CD4-positive, alpha-beta T cell treated with Interleukin-1 beta for 1 hour (primary cell): ENCODE data around the gene FUBP3.
A peak's percentile ranks its signal among the peaks of the same experiment; 100 is the strongest.

Source experiments
- DNase-seq, 2 donors: peaks; one replicate each; pipeline ENCODE4 v3.0.0-alpha.2; 2020 to 2022

FUBP3 gene, protein sequence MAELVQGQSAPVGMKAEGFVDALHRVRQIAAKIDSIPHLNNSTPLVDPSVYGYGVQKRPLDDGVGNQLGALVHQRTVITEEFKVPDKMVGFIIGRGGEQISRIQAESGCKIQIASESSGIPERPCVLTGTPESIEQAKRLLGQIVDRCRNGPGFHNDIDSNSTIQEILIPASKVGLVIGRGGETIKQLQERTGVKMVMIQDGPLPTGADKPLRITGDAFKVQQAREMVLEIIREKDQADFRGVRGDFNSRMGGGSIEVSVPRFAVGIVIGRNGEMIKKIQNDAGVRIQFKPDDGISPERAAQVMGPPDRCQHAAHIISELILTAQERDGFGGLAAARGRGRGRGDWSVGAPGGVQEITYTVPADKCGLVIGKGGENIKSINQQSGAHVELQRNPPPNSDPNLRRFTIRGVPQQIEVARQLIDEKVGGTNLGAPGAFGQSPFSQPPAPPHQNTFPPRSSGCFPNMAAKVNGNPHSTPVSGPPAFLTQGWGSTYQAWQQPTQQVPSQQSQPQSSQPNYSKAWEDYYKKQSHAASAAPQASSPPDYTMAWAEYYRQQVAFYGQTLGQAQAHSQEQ

DNA sequence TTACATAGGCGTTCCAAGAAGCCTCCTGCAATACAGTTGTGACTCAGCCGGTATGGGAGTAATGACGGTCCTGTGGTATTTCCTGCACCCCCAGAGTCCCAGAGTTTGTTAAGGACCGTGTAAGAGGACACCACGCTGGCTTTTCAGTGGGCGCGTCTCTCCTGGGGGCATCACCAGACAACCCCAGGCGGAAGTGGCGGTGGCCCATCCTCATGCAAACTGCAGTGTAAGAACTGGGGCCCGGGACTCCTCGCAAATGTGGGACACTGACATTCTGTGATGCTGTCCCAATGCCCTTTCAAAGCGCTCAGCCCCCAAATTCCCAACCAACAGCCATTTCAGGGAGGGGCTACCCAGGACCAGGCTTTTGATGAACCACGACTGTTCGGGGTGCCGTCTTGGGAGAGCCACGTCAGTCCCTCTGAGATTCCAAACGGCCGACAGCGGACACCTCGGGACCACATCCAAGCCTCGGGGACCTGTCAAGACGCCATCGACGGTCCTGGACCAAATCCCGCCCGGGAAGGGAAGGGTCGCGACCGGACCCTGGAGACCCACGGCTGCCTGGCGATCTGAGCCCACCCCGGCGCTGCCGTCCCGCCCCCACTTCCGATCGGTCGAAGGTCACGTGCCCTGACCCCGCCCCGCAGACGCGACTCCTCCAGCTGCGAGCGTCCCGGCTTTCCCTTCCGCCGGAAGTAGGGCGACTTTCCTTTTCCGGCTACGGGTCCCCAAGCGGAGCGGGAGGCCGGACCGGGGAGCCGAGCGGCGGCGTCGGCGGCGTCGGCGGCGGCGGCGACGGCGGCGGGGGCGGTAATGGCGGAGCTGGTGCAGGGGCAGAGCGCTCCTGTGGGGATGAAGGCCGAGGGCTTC, at the start of gene FUBP3:
FUBP3 (plus strand) TSS at position 713 of the 873 bp plus-strand sequence; CDS start at position 817, 104 bp downstream.
- peak; percentile 88 to 89 for DNase-seq

DNA sequence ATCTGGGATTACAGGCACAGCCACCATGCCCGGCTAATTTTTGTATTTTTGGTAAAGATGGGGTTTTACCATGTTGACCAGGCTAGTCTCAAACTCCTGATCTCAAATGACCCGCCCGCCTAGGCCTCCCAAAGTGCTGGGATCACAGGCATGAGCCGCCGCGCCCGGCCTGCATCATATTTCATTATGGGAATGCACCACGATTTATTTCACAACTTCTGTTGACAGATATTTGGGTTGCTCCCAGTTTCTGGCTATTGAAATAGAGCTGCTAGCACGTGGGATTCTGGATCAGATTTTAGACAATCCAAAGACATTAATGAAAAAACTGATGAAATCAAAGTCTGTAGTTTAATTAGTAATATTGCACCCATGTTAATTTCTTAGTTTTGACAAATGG, 48.4 kb upstream of the FUBP3 start:
- no peak for DNase-seq

DNA sequence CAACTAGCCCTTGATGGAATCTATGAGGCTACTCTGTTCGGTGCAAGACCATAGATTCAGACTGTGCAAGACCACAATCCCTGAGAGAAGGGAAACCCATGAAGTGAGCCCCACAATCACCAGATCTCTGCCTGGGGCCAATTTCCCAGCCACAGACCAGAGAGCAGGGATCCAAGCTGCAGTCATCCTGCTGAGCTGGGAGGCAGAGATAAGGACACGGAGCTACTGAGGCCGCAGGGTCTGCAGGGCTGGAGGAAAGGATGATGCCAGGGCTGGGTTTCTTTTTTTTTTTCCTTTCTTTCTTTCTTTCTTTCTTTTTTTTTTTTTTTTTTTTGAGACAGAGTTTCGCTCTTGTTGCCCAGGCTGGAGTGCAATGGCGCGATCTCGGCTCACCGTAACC, 47.7 kb upstream of the FUBP3 start:
- no peak for DNase-seq

DNA sequence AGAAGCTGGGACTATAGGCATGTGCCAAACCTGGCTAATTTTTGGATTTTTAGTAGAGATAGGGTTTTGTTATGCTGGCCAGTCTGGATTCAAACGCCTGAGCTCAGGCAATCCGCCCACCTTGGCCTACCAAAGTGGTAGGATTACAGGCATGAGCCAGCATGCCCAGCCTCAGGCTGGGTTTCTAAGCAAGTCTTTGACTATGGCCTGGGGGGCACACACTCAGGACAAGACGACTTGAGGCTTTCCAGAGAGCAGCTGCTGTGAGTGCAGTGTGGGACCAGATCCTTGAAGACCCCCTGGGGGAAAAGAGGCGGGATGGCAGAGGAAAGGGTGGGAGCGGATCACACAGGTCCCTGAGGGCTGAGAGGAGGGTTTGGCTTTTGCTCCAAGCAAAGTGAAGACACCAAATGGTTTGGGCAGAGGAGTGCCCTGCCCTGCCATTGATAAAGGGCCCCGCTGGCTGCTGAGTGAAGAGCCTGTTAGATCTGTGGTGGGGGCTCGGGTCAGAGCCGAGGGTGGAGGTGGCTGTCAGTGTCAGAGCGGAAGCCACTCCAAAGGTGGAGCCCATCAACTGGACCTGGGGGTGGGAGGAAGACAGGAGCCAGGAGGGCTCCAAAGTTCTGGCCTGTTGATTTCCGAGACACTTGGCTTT, 46.8 kb upstream of the FUBP3 start:
- DNase-seq, result no peak

DNA sequence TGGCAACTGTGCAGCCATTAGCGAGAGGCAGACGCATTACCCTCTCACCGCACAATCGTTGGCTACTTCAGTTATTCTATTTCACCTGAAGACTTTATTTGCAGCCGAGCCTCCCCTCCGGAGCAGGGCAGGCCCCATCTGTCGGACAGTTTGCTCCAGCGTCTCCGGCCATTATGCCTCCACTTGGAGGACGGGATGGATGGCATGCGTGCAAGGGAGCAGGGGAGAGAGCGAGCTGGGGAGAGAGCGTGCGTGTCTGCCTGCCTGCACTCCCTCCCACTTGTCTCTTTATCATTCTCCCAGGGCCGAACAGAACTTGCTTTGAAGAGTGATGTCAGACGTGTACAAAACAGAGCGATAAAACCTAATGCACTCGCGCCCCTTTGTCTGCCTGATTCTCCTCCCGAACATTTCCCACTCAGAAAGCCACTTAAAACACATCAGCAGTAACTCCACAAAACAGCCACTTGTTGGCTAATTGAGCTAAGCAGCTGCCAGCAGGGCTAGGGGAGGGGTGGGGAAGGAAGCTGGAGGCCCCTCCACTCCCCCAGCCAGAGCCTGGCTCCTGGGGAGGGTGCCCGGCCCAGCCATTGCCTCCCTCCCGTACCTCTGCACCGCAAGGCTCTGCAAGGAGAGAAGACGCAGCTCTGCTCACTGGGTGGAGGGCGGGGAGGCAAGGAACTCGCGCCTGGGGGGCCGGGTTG, 43.4 kb upstream of the FUBP3 start:
- no peak for DNase-seq

DNA sequence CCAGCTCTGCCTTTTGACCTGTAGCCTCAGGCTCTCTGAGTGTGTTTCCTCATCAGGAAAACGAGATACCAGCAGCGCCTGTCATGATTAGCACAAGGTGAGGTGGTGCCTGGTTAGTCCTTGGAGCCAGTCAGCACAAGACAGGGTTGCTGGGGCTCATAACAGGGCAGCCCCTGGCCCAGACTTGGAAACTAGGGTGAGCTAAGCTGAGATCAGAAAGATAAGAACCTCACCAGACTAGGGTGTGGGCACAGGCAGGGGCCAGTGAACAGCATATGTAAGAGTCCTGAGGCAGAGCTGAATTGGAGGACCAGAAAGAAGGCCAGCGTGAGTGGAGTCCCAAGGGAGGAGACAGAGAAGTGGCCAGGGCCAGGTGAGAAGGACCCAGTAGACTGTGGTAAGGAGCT, 42.7 kb upstream of the FUBP3 start:
- DNase-seq, result no peak

DNA sequence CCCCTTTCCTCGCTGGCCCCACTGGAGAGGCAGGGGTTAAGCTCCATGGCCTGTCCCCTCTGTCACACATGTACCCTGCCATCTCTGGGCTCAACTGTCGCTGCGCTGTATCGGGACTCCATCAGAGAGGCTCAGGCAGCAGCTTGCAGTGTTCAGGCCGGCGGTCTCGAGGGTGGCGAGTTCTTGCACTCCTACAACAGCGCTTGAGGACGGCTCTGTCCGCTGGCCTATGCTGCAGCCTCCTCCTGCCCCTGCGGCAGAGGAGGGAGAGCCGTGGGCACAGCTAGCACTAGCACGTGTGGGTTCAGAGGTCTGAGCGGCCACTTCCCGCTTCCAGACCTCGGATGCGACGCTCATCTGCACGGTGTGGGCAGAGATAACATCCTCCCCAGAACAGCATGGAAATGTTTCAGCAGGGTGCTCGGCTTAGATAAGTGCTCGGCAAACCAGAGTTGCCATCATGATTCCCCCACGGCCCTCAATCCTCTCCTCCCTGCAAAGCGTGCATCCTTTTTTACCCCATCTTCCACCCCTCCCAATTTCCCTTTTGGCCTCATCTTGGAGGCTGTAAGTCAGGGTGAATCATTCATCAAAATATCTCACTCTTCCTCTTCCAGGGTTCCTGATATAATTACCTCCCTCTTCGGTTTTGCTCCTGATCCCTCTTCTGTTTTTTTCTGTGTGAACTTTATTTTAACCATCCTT, 41.9 kb upstream of the FUBP3 start:
- DNase-seq, result no peak

DNA sequence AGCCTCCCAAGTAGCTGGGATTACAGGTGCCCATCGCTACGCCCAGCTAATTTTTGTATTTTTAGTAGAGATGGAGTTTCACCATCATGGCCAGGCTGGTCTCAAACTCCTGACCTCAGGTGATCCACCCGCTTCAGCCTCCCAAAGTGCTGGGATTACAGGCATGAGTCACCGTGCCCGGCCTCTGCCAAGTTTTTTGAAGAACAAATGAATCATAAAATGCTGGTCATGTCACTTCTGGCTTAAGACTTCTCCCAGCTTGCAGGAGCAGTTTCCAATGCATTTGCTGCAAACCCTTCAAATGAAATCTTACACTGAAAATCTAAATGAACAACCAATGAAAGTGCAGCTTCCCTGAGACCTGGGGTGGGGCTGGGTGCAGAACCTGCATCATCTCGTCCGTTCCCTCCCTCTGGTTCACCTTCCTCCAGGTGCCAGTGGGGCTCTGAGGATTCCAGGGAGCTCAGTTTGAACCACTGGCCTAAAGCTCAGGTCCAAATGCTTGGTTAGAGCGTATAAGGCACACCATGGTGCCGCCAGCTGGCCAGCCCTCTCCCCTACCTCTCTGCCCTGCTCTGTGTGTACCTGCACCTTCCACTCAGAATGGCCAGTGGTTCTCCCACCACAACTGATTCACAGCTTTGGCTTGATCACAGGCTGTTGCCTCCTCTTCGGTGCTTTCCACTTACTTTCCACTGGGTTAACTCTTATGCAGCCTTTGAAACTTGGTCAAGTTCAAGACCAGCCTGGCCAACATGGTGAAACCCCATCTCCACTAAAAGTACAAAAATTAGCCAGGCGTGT, 39.8 kb upstream of the FUBP3 start:
- no peak for DNase-seq

DNA sequence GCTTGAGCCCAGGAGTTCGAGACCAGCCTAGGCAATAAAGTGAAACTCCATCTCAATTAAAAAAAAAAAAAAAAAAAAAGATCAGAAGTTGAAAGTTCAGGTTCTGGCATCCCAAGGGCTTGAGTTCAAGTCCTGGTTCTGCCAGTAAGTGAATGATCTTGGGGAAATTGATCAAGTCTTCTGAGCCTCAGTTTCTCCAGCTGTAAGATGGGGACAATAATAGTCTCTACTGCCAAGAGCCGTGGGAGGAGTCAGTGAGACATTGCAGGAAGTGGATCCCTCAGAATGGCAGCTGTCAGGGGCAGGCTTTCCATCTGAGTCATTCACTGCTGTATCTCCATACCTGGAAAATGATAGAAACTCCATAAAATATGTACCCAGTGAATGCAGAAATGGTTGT, 37.8 kb upstream of the FUBP3 start:
- no peak for DNase-seq

DNA sequence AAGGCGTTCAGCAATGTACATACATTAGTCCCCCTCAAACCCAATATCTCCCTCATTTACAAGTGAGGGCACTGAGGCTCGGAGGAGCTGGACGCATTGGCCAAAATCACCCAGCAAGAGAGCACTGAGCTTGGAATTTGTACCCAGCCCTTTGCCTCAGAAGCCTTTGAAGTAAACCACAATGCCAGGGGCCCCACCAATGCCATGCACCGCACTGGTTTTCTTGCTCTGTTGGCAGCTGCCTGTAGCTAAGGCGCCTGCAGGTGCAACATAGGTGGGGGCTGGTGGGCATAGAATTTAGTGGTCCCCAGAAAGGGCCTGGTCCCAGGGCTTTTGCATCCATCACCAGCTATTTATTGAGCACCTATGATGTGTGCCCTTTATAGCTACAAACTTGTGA, 37.3 kb upstream of the FUBP3 start:
- DNase-seq, result no peak

DNA sequence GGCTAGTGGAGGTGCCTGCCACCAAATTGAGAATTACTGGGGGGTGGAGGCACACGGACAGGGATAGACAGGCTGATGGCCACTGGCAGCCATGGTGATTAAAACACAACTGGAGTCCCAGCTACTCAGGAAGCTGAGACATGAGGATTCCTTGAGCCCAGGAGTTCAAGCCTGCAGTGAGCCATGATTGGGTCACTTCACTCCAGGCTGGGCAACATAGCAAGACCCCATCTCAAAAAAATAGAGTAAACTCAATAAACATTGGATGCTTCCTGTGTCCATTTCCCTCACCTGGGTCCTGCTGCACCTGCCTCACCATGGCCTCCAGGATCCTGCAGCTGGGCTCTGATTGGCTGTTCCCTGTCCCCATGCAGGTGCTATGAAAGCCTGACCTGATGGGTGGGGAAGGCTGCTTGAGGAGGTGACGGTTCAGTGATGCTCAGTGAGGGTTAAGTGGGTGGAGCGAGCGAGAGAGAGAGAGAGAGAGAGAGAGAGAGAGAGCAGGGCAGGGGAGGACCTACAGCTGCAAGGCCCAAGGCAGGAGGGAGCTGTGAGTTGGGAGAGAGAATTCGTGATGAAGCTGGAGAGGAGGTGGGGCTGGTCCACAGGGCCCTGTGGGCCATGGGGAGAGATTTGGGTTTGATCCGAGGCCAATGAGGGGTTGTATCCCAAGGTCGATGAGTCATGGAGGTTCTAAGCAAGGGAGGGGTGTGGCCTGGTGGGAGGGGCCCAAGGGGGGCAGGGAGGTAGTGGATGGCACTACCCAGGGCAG, 36.7 kb upstream of the FUBP3 start:
- no peak for DNase-seq

DNA sequence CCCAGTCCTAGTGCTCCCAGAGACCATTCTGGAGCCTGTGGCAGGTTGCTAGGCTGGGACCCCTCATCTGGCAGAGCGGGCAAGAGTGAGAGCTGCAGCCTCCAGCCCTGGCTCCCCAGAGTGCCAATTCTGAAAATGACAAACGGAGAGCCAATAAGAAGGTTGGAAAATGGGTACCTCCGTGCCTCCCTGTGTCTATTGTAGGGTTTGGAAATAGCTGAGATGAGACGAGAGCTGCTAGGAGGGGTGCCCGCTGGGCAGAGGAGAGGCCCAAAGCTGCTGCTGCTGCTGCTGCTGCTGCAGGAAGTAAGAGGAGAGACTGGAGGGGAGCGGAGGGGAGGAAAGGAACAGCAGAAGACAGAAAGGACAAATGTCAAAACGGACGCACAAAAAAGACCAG, 36.0 kb upstream of the FUBP3 start:
- no peak for DNase-seq

DNA sequence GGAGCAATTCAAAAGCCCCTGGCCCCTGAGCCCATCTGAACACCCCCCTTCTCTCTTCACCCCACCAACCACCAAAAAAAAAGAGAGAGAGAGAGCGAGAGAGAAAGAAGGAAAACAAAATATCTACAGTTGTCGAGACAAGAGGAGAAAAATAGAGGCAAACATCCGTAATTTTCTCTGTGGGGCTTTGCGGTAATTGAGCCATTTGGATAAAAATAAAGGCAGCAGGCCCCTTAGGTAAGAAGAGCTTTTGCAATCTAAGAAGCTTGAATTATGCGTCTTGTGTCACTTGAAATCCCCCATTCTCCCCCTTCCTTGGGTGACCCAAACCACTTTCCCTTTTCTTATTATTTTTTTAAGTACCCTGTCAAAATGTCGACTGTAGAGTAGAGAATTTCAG, 35.5 kb upstream of the FUBP3 start:
- DNase-seq, result no peak

DNA sequence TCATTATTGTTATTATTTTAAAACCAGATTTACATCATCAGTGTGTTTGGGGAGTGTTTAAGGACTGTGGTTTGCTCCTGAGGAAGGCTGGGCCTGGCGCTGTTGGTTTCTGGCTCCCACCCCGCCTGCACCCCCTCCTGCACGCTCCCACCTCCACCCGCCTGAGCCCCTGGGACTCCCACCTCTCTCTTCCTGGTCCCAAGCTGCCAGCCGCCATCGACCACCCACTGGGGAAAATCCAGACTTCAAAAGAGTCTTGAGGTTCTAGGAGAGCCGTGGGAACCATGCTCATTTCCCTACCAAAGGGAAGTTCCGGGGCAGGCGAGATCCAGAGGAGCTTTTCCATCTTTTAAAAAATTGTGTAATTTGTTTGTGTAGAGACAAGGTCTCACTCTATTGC, 35.0 kb upstream of the FUBP3 start:
- no peak for DNase-seq

DNA sequence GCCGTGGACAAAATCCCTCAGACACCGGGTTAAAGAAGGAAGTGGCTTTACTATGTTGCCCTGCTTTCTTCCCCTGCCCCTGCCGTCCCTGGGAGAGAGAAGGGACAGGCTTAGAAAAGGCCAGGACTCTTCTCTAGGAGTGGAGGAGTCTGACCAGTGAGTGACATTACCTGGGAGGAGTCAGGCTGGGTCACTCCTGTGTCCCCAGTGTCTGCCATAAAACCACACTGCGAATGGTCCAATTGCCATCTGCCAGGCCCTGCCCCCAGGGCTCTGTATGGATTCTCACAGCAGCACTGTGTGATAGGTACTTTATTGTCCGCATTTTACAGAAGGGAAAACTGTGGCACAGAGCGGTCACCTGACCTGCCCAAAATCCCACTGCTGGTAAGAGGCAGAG, 31.3 kb upstream of the FUBP3 start:
- DNase-seq, result no peak

DNA sequence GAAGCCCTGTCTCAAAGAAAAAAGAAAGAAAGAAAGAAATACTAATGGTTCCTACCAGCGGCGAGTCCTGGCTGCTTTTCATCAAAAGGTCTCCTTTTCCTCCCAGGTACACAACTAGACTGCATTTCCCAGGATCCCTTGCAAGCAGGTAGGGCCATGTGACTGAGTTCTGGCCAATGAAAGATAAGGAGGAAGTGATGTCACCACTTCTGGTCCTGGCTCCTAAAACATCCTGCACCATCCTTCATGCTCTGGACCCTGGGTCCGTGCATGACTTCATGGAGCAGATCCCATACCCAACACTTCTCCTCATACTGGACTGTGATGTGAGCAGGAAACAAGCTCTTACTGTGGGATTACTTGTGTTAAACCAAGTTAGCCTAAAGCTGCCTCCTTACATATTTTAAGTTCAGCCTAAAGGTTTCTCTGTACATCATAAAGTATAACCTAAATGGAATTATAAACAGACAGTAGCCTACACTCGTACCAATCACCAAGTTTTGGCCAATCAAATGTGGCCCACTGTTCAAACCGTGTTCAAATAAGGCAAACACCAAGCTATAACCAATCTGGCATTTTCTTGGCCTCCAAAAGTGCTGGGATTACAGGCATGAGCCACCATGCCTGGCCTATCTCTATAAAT, 30.2 kb upstream of the FUBP3 start:
- DNase-seq, result no peak

DNA sequence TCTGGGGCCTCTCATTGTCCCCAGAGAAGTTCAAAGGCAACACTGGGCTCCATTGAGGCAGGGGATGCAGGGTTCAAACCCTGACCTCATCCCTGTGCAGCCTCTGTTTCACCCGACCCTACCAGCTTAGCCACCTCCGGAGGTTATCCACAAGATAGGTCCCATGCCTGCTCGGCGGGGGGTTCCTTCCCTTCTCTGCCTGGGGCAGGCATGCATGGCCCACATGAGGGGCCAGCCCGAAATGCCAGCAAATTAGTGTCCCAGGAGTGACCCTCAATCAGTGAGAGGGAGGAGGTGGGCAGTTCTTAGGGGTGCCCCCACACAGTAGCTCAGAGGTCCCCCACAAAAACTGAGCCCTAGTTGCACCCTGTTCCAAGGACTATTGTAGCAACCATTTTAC, 24.8 kb upstream of the FUBP3 start:
- no peak for DNase-seq

DNA sequence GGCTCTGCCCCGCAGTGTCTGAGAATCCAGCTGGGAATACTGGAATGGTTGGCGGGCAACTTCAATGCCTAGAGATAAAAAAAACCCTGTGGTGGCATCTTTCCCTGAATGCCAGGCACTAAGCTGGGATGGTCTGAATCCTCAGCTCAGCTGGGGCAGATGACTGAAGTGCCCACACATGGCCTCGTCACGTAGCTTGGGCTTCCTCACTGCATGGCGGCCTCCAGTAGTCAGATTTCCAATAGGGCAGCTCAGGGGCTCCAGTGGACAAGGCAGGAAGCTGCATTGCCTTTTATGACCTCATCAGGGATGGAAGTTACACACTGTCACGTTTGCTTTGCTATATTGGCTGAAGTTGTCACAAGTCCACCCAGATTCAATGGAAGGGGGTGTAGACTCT, 24.3 kb upstream of the FUBP3 start:
- no peak for DNase-seq

DNA sequence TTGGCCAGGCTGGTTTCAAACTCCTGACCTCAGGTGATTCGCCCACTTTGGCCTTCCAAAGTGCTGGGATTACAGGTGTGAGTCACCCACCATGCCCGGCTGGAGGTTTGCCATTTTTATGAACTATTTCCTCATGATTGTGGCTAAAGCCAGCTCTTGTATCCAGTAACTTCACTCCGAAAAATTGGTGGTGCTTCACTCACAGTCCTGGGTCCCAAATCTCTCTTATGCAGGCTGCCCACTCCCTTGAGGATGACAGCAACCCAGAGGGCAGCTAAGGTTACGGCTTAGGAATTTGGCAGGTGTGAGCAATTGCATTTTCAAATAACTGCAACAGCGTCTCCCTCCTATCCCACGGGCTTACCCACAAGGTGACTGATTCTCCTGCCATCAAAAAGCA, 23.4 kb upstream of the FUBP3 start:
- no peak for DNase-seq
